Testis (tissue), 3 donors: Measurements from ENCODE around the gene EDN2. TPM values are rescaled to one million over a fixed set of nuclear protein-coding genes. Genes with fewer than 3 reads are reported as not detected.

ENCODE experiments used
- DNase-seq: peaks from one replicate; pipeline ENCODE4 v3.0.0-alpha.2; 2019
- H3K27ac ChIP-seq, 2 donors: fragments of 200-600 bp; sonication (generic); one replicate each; pipeline ENCODE4 v1.5.1; 2019
- H3K27me3 ChIP-seq: fragments of 200-600 bp; sonication (generic); one replicate; pipeline ENCODE4 v1.5.1; 2019
- H3K36me3 ChIP-seq: fragments of 200-600 bp; sonication (generic); one replicate; pipeline ENCODE4 v1.5.1; 2017; ENCODE audit warnings: low read depth; ENCODE audit errors: missing control alignments
- H3K4me1 ChIP-seq: fragments of 200-600 bp; sonication (generic); one replicate; pipeline ENCODE4 v1.5.1; 2019
- H3K4me3 ChIP-seq, 2 donors: fragments of 200-600 bp; sonication (generic); one replicate each; pipeline ENCODE4 v1.5.1; 2017 to 2019
- H3K9me3 ChIP-seq: fragments of 200-600 bp; sonication (generic); one replicate; pipeline ENCODE4 v1.5.1; 2017
- CTCF ChIP-seq, 3 experiments: fragments of 450-650 bp in 2 of 3; fragments of 200-600 bp in 1 of 3; sonication (generic) in 1 of 3; IDR thresholded peaks; one replicate each; pipeline ENCODE4 v1.5.1; 2016 to 2019; ENCODE audit warnings: antibody characterized with exemption in 3 of 3, mild to moderate bottlenecking in 2 of 3, moderate library complexity in 1 of 3
- POLR2A ChIP-seq: fragments of 450-650 bp; IDR thresholded peaks from one replicate; pipeline ENCODE4 v1.6.1; 2017; ENCODE audit warnings: antibody characterized with exemption, mild to moderate bottlenecking, moderate library complexity
- WGBS, 2 donors: methylation state at CpG; one replicate each; pipeline ENCODE4 v1.1.5; 2018; 5-methylcytosine and 5-hydroxymethylcytosine counted together
- intact Hi-C: fragments of 100-400 bp; cut with DNase I; formaldehyde crosslinking; loops from one replicate; pipeline ENCODE4 v1.15.1; 2023; ENCODE audit warnings: low total_unique reads
- polyA plus RNA-seq: library from polyadenylated mRNA; stranded (reverse); fragments of 350-450 nt; fragmentation: Illumina TruSeq; extraction: RNeasy Lipid Tissue Mini Kit (QIAGEN cat#74804); gene quantifications from one replicate; pipeline ENCODE4 v1.2.3, GENCODE V29; 2014; ENCODE audit warnings: low read depth, low replicate concordance; ENCODE audit not compliant: insufficient read depth
- total RNA-seq, 2 donors: library from RNA; depleted of rRNA; stranded (reverse); fragments of >200 nt; gene quantifications; one replicate each; pipeline ENCODE4 v1.2.3, GENCODE V29; 2016

Gene EDN2
- total and polyA plus RNA-seq, 3 donors from 2014 or later, result not detected

GRCh38 chr1:41471658-41472057, 12.8 kb downstream of the EDN2 start:
- Histone ChIP-seq H3K4me3 (no peak overlapping the region), H3K4me1 (peaks cover 20% of the 10 kb centered on the region), H3K36me3 (no peaks in the 10 kb centered on the region), H3K27me3 (no peaks in the 10 kb centered on the region), H3K9me3 (no peaks in the 10 kb centered on the region), H3K27ac (no peak overlapping the region)
- intact Hi-C loops, result no loop called here
- DNase-seq, result no peak
- 84 to 91% methylated on average over 5 to 6 of the region's 6 CpGs for WGBS, 2 donors
- TF ChIP-seq CTCF (IDR thresholded peaks at IDR 0.05) (no peak), POLR2A (no peak)

- Histone ChIP-seq H3K27me3 (no peaks in the 10 kb centered on the region), H3K27ac (no peak overlapping the region), H3K4me3 (no peak overlapping the region), H3K36me3 (no peaks in the 10 kb centered on the region), H3K4me1 (peaks cover 4% of the 10 kb centered on the region), H3K9me3 (no peaks in the 10 kb centered on the region)
- WGBS, 2 donors, result 72 to 74% methylated on average over 5 of the region's 5 CpGs
- TF ChIP-seq CTCF (IDR thresholded peaks at IDR 0.05) (no peak), POLR2A (no peak)
- DNase-seq, result no peak
- intact Hi-C loops, result no loop called here
Observed at GRCh38 chr1:41469706-41470105, 14.8 kb downstream of the EDN2 start.

GRCh38 chr1:41468122-41468762, 16.2 kb downstream of the EDN2 start:
- no peak overlapping the region for H3K27ac ChIP-seq
- H3K27me3 ChIP-seq, result no peaks in the 10 kb centered on the region
- no peak for TF ChIP-seq CTCF (IDR thresholded peaks at IDR 0.05)
- no peak for TF ChIP-seq POLR2A
- H3K4me3 ChIP-seq, result no peak overlapping the region
- intact Hi-C loops, result no loop called here
- WGBS, 2 donors, result 87 to 91% methylated on average over 10 to 12 of the region's 12 CpGs
- H3K9me3 ChIP-seq, result no peaks in the 10 kb centered on the region
- H3K4me1 ChIP-seq, result no peaks in the 10 kb centered on the region
- no peak for DNase-seq
- H3K36me3 ChIP-seq, result no peaks in the 10 kb centered on the region

GRCh38 chr1:41467673-41468072, 16.8 kb downstream of the EDN2 start:
- Histone ChIP-seq H3K27me3 (no peaks in the 10 kb centered on the region), H3K27ac (no peak overlapping the region), H3K9me3 (no peaks in the 10 kb centered on the region), H3K36me3 (no peaks in the 10 kb centered on the region), H3K4me3 (no peak overlapping the region), H3K4me1 (no peaks in the 10 kb centered on the region)
- no peak for DNase-seq
- intact Hi-C loops, result no loop called here
- no peak for TF ChIP-seq CTCF (IDR thresholded peaks at IDR 0.05)
- TF ChIP-seq POLR2A, result no peak
- 70% methylated on average over 3 to 4 of the region's 4 CpGs for WGBS, 2 donors

- no peaks in the 10 kb centered on the region for H3K9me3 ChIP-seq
- DNase-seq, result no peak
- H3K36me3 ChIP-seq, result no peaks in the 10 kb centered on the region
- no peak for TF ChIP-seq CTCF (IDR thresholded peaks at IDR 0.05)
- no peak overlapping the region for H3K27ac ChIP-seq
- intact Hi-C loops, result no loop called here
- 98 to 100% methylated on average over 3 to 5 of the region's 5 CpGs for WGBS, 2 donors
- no peak overlapping the region for H3K4me3 ChIP-seq
- H3K4me1 ChIP-seq, result no peaks in the 10 kb centered on the region
- H3K27me3 ChIP-seq, result no peaks in the 10 kb centered on the region
Observed at GRCh38 chr1:41466146-41466545, 18.3 kb downstream of the EDN2 start.
